Testis (tissue), 3 donors: Measurements from ENCODE around the gene DOK1. TPM values are rescaled to one million over a fixed set of nuclear protein-coding genes. Genes with fewer than 3 reads are reported as not detected.

Experiments used
- DNase-seq: peaks from one replicate; pipeline ENCODE4 v3.0.0-alpha.2; 2019
- H3K27ac ChIP-seq, 2 donors: fragments of 200-600 bp; sonication (generic); one replicate each; pipeline ENCODE4 v1.5.1; 2019
- H3K27me3 ChIP-seq: fragments of 200-600 bp; sonication (generic); one replicate; pipeline ENCODE4 v1.5.1; 2019
- H3K36me3 ChIP-seq: fragments of 200-600 bp; sonication (generic); one replicate; pipeline ENCODE4 v1.5.1; 2017; ENCODE audit warnings: low read depth; ENCODE audit errors: missing control alignments
- H3K4me1 ChIP-seq: fragments of 200-600 bp; sonication (generic); one replicate; pipeline ENCODE4 v1.5.1; 2019
- H3K4me3 ChIP-seq, 2 donors: fragments of 200-600 bp; sonication (generic); one replicate each; pipeline ENCODE4 v1.5.1; 2017 to 2019
- H3K9me3 ChIP-seq: fragments of 200-600 bp; sonication (generic); one replicate; pipeline ENCODE4 v1.5.1; 2017
- CTCF ChIP-seq, 3 experiments: fragments of 450-650 bp in 2 of 3; fragments of 200-600 bp in 1 of 3; sonication (generic) in 1 of 3; IDR thresholded peaks; one replicate each; pipeline ENCODE4 v1.5.1; 2016 to 2019; ENCODE audit warnings: antibody characterized with exemption in 3 of 3, mild to moderate bottlenecking in 2 of 3, moderate library complexity in 1 of 3
- POLR2A ChIP-seq: fragments of 450-650 bp; IDR thresholded peaks from one replicate; pipeline ENCODE4 v1.6.1; 2017; ENCODE audit warnings: antibody characterized with exemption, mild to moderate bottlenecking, moderate library complexity
- WGBS, 2 donors: methylation state at CpG; one replicate each; pipeline ENCODE4 v1.1.5; 2018; 5-methylcytosine and 5-hydroxymethylcytosine counted together
- intact Hi-C: fragments of 100-400 bp; cut with DNase I; formaldehyde crosslinking; loops from one replicate; pipeline ENCODE4 v1.15.1; 2023; ENCODE audit warnings: low total_unique reads
- polyA plus RNA-seq: library from polyadenylated mRNA; stranded (reverse); fragments of 350-450 nt; fragmentation: Illumina TruSeq; extraction: RNeasy Lipid Tissue Mini Kit (QIAGEN cat#74804); gene quantifications from one replicate; pipeline ENCODE4 v1.2.3, GENCODE V29; 2014; ENCODE audit warnings: low read depth, low replicate concordance; ENCODE audit not compliant: insufficient read depth
- total RNA-seq, 2 donors: library from RNA; depleted of rRNA; stranded (reverse); fragments of >200 nt; gene quantifications; one replicate each; pipeline ENCODE4 v1.2.3, GENCODE V29; 2016

Gene DOK1
- total and polyA plus RNA-seq, 3 donors from 2014 or later: 9.3 to 19.3 (median 11.2) TPM

- WGBS, 2 donors: 83 to 85% methylated on average over 1 of the region's 1 CpG
- H3K4me1 ChIP-seq: no peaks in the 10 kb centered on the region
- no peak overlapping the region for H3K4me3 ChIP-seq
- TF ChIP-seq CTCF (IDR thresholded peaks at IDR 0.05) (no peak), POLR2A (no peak)
- H3K27ac ChIP-seq: no peak overlapping the region
- no peaks in the 10 kb centered on the region for H3K27me3 ChIP-seq
- intact Hi-C loops: no loop called here
- DNase-seq: no peak
- no peaks in the 10 kb centered on the region for H3K36me3 ChIP-seq
- no peaks in the 10 kb centered on the region for H3K9me3 ChIP-seq
Observed at GRCh38 chr2:74596584-74596983, 42.1 kb downstream of the DOK1 start.

GRCh38 chr2:74597410-74597809 lies 42.9 kb downstream of the DOK1 start:
- WGBS, 2 donors: 73 to 94% methylated on average over 1 of the region's 1 CpG
- no peak for DNase-seq
- Histone ChIP-seq H3K36me3 (no peaks in the 10 kb centered on the region), H3K4me1 (no peaks in the 10 kb centered on the region), H3K9me3 (no peaks in the 10 kb centered on the region), H3K27ac (no peak overlapping the region), H3K4me3 (no peak overlapping the region), H3K27me3 (no peaks in the 10 kb centered on the region)
- intact Hi-C loops: no loop called here
- no peak for TF ChIP-seq CTCF (IDR thresholded peaks at IDR 0.05)
- no peak for TF ChIP-seq POLR2A

GRCh38 chr2:74599676-74600075 lies 45.2 kb downstream of the DOK1 start:
- intact Hi-C loops: no loop called here
- no peaks in the 10 kb centered on the region for H3K36me3 ChIP-seq
- DNase-seq: no peak
- WGBS, 2 donors: 64 to 68% methylated on average over 3 of the region's 3 CpGs
- H3K4me3 ChIP-seq: no peak overlapping the region
- no peaks in the 10 kb centered on the region for H3K4me1 ChIP-seq
- no peaks in the 10 kb centered on the region for H3K9me3 ChIP-seq
- TF ChIP-seq POLR2A (no peak), CTCF (IDR thresholded peaks at IDR 0.05) (no peak)
- no peak overlapping the region for H3K27ac ChIP-seq
- H3K27me3 ChIP-seq: no peaks in the 10 kb centered on the region

- 50 to 57% methylated on average over 1 of the region's 1 CpG for WGBS, 2 donors
- H3K27me3 ChIP-seq: no peaks in the 10 kb centered on the region
- intact Hi-C loops: no loop called here
- H3K4me3 ChIP-seq: no peak overlapping the region
- H3K9me3 ChIP-seq: no peaks in the 10 kb centered on the region
- no peaks in the 10 kb centered on the region for H3K4me1 ChIP-seq
- no peak for DNase-seq
- no peak for TF ChIP-seq CTCF (IDR thresholded peaks at IDR 0.05)
- no peak for TF ChIP-seq POLR2A
- no peaks in the 10 kb centered on the region for H3K36me3 ChIP-seq
- H3K27ac ChIP-seq: no peak overlapping the region
Observed at GRCh38 chr2:74602586-74603281, 48.2 kb downstream of the DOK1 start.
